HG02642 (cell line): ENCODE measurements around the gene ARSA.
"Not testable (repeated sequence)": the region's sequence is repeated elsewhere in the genome, so short reads cannot be mapped to it uniquely, and the experiment has no call there.

Experiments
- ATAC-seq: cut with Tn5 transposase; IDR thresholded peaks from one replicate; pipeline ENCODE4 v1.9.1; 2021; ENCODE audit warnings: mild to moderate bottlenecking; ENCODE audit not compliant: unreplicated experiment, poor library complexity

The ARSA gene

GRCh38 chr22:50627642-50628542, at the start of gene ARSA:
Gene ARSA, minus strand, starts transcription at chr22:50628152. Its CDS starts 373 bp downstream, at chr22:50627779.
- ATAC-seq = peak; percentile 76

- no peak for ATAC-seq
Observed at GRCh38 chr22:50676661-50677492, 48.9 kb upstream of the ARSA start.

GRCh38 chr22:50676180-50676636, 48.3 kb upstream of the ARSA start:
- ATAC-seq = no peak

- no peak for ATAC-seq
Observed at GRCh38 chr22:50675553-50676179, 47.7 kb upstream of the ARSA start.

- ATAC-seq = no peak
Observed at GRCh38 chr22:50674606-50675552, 46.9 kb upstream of the ARSA start.

GRCh38 chr22:50674130-50674500, 46.2 kb upstream of the ARSA start:
- no peak for ATAC-seq

GRCh38 chr22:50673231-50674129, 45.5 kb upstream of the ARSA start:
- no peak for ATAC-seq

- no peak for ATAC-seq
Observed at GRCh38 chr22:50672471-50673230, 44.7 kb upstream of the ARSA start, which contains the start of gene SHANK3. Gene SHANK3, plus strand, starts transcription at chr22:50672823.

- no peak for ATAC-seq
Observed at GRCh38 chr22:50672041-50672440, 44.1 kb upstream of the ARSA start.

- ATAC-seq = no peak
Observed at GRCh38 chr22:50671641-50672040, 43.7 kb upstream of the ARSA start.

GRCh38 chr22:50670914-50671538, 43.1 kb upstream of the ARSA start:
- ATAC-seq = no peak

GRCh38 chr22:50670513-50670912, 42.6 kb upstream of the ARSA start:
- ATAC-seq = no peak

- ATAC-seq = no peak
Observed at GRCh38 chr22:50665738-50666137, 37.8 kb upstream of the ARSA start.

- ATAC-seq = no peak
Observed at GRCh38 chr22:50665212-50665611, 37.3 kb upstream of the ARSA start.

- no peak for ATAC-seq
Observed at GRCh38 chr22:50660306-50660705, 32.4 kb upstream of the ARSA start.

- ATAC-seq = not testable (repeated sequence)
Observed at GRCh38 chr22:50659711-50660110, 31.8 kb upstream of the ARSA start.

- no peak for ATAC-seq
Observed at GRCh38 chr22:50657925-50658324, 30.0 kb upstream of the ARSA start.
